Endothelial cell of umbilical vein (primary cell): ENCODE measurements around the gene CD38.

Experiments used
- CTCF ChIP-seq, 2 donors: IDR thresholded peaks; 1 replicate in 1 of 2; 2 replicates in 1 of 2; pipeline ENCODE4 v1.5.1; 2011; ENCODE audit warnings: low read length in 2 of 2, mild to moderate bottlenecking in 2 of 2, moderate library complexity in 2 of 2, control low read depth in 1 of 2, inconsistent platforms in 1 of 2, low read depth in 1 of 2; ENCODE audit not compliant: insufficient read depth in 1 of 2; ENCODE audit errors: extremely low read depth in 1 of 2
- EZH2 ChIP-seq: IDR thresholded peaks from 2 replicates; pipeline ENCODE4 v1.6.1; 2012; ENCODE audit warnings: borderline replicate concordance, low read depth, mild to moderate bottlenecking, moderate library complexity, low read length, inconsistent platforms; ENCODE audit not compliant: severe bottlenecking
- FOS ChIP-seq: IDR thresholded peaks from 2 replicates; pipeline ENCODE4 v1.6.1; 2011; ENCODE audit warnings: mild to moderate bottlenecking, low read length, moderate library complexity, borderline replicate concordance; ENCODE audit not compliant: insufficient read depth
- MAX ChIP-seq: IDR thresholded peaks from 2 replicates; pipeline ENCODE4 v1.6.1; 2011; ENCODE audit not compliant: insufficient read depth, insufficient read length
- MYC ChIP-seq: IDR thresholded peaks from one replicate; pipeline ENCODE4 v1.6.1; 2011; ENCODE audit warnings: mild to moderate bottlenecking, low read depth, low read length
- POLR2A ChIP-seq: IDR thresholded peaks from 2 replicates; pipeline ENCODE4 v1.6.1; 2012; ENCODE audit warnings: low read depth, mild to moderate bottlenecking, control low read depth, low read length
- POLR2AphosphoS5 ChIP-seq: IDR thresholded peaks from 2 replicates; pipeline ENCODE4 v1.6.1; 2012; ENCODE audit warnings: low read depth, mild to moderate bottlenecking, control low read depth, low read length, moderate library complexity; ENCODE audit not compliant: insufficient read depth

- TF ChIP-seq EZH2 (no peak), CTCF (IDR thresholded peaks at IDR 0.05; ENCODE audit: extremely low read depth in 1 of 2, insufficient read depth in 1 of 2, low read depth in 1 of 2, low read length in 2 of 2) (no peak), POLR2A (no peak), MYC (no peak), FOS (no peak), POLR2AphosphoS5 (no peak), MAX (no peak)
Measured at GRCh38 chr4:15894393-15894792, 116.3 kb downstream of the CD38 start.
